ENCODE results near the gene HPD. TPM values are rescaled to one million over a fixed set of nuclear protein-coding genes. Genes with fewer than 3 reads are reported as not detected.

HPD gene
- total and polyA plus RNA-seq, 11 donors = 0.36 to 2.2 (median 1.5) TPM

- Histone ChIP-seq H3K27ac (no peak overlapping the region), H3K9me3 (no peaks in the 10 kb centered on the region), H3K4me3 (no peak overlapping the region), H3K36me3 (peaks cover 8 to 80% (median 67%) of the 10 kb centered on the region in 9 donors), H3K27me3 (no peaks in the 10 kb centered on the region), H3K4me1 (peaks cover 0 to 38% (median 31%) of the 10 kb centered on the region in 12 donors)
- TF ChIP-seq CTCF (IDR thresholded peaks at IDR 0.05) (no peak), POLR2A (IDR thresholded peaks at IDR 0.05) (no peak)
- ATAC-seq (no peak), DNase-seq (no peak)
- 87 to 93% (median 93%) methylated on average over 8 of the region's 8 CpGs for WGBS, 4 donors
- intact Hi-C loops (cut with DNase I) = no loop called here
These were observed 43.4 kb downstream of the HPD start for GRCh38 chr12:121815263-121815662.

- no peak overlapping the region for H3K4me3 ChIP-seq
- no peak overlapping the region for H3K27ac ChIP-seq
- no peaks in the 10 kb centered on the region for H3K9me3 ChIP-seq
- H3K36me3 ChIP-seq = peaks cover 8 to 80% (median 67%) of the 10 kb centered on the region in 9 donors
- peak in 2 of 5 donors; percentile 19 to 61 for DNase-seq
- H3K27me3 ChIP-seq = no peaks in the 10 kb centered on the region
- intact Hi-C loops (cut with DNase I) = loop anchor here in 7 of 10 donors (5.0 kb wide), 3 partner anchors 37 to 117 kb away; partner anchors contain the start of gene PSMD9 (in 2 of the 7)
- TF ChIP-seq POLR2A (IDR thresholded peaks at IDR 0.05) = no peak
- no peak for TF ChIP-seq CTCF (IDR thresholded peaks at IDR 0.05)
- no peak for ATAC-seq
- 93 to 97% (median 93%) methylated on average over 17 to 31 of the region's 31 CpGs for whole genome bisulfite sequencing, 4 donors
- peaks cover 0 to 41% (median 33%) of the 10 kb centered on the region in 12 donors for H3K4me1 ChIP-seq
These were observed 44.1 kb downstream of the HPD start for GRCh38 chr12:121814429-121815119.

GRCh38 chr12:121813951-121814350 lies 44.7 kb downstream of the HPD start:
- 90 to 95% (median 93%) methylated on average over 5 to 14 of the region's 14 CpGs for WGBS, 4 donors
- no peaks in the 10 kb centered on the region for H3K9me3 ChIP-seq
- no peak overlapping the region for H3K27ac ChIP-seq
- intact Hi-C loops (cut with DNase I) = loop anchor here (2.0 to 5.0 kb wide), 5 partner anchors 19 to 117 kb away; partner anchors contain the start of gene PSMD9 (in 2 of the 10)
- no peaks in the 10 kb centered on the region for H3K27me3 ChIP-seq
- H3K4me1 ChIP-seq = peaks cover 0 to 41% (median 33%) of the 10 kb centered on the region in 12 donors
- DNase-seq (no peak), ATAC-seq (no peak)
- no peak for TF ChIP-seq POLR2A (IDR thresholded peaks at IDR 0.05)
- no peak for TF ChIP-seq CTCF (IDR thresholded peaks at IDR 0.05)
- H3K36me3 ChIP-seq = peaks cover 8 to 80% (median 67%) of the 10 kb centered on the region in 9 donors
- no peak overlapping the region for H3K4me3 ChIP-seq
